Measurements from ENCODE around the gene CCNE1.

CCNE1 gene

GRCh38 chr19:29844891-29845573 lies 33.2 kb downstream of the CCNE1 start:
- DNase-seq (ENCODE audit: low read depth): peak; percentile 86

GRCh38 chr19:29845574-29846176 lies 33.9 kb downstream of the CCNE1 start:
- DNase-seq (ENCODE audit: low read depth): peak; percentile 52

GRCh38 chr19:29849208-29849607 lies 37.4 kb downstream of the CCNE1 start:
- no peak for DNase-seq (ENCODE audit: low read depth)

GRCh38 chr19:29850482-29850881 lies 38.7 kb downstream of the CCNE1 start:
- DNase-seq (ENCODE audit: low read depth): no peak

- DNase-seq (ENCODE audit: low read depth): no peak
These were observed 40.2 kb downstream of the CCNE1 start for GRCh38 chr19:29851769-29852521.

- DNase-seq (ENCODE audit: low read depth): no peak
These were observed 42.2 kb downstream of the CCNE1 start for GRCh38 chr19:29854033-29854432.

- no peak for DNase-seq (ENCODE audit: low read depth)
These were observed 43.3 kb downstream of the CCNE1 start for GRCh38 chr19:29855087-29855486.

GRCh38 chr19:29855741-29856500 lies 44.1 kb downstream of the CCNE1 start:
- DNase-seq (ENCODE audit: low read depth): no peak

- no peak for DNase-seq (ENCODE audit: low read depth)
These were observed 46.3 kb downstream of the CCNE1 start for GRCh38 chr19:29858000-29858596.

- no peak for DNase-seq (ENCODE audit: low read depth)
These were observed 46.8 kb downstream of the CCNE1 start for GRCh38 chr19:29858621-29859020.

GRCh38 chr19:29860492-29860891 lies 48.7 kb downstream of the CCNE1 start:
- DNase-seq (ENCODE audit: low read depth): peak; percentile 41

GRCh38 chr19:29861574-29861973 lies 49.8 kb downstream of the CCNE1 start:
- DNase-seq (ENCODE audit: low read depth): no peak

GRCh38 chr19:29866011-29866410 lies 54.2 kb downstream of the CCNE1 start:
- no peak for DNase-seq (ENCODE audit: low read depth)

- no peak for DNase-seq (ENCODE audit: low read depth)
These were observed 56.2 kb downstream of the CCNE1 start for GRCh38 chr19:29867984-29868383.

GRCh38 chr19:29871143-29871542 lies 59.4 kb downstream of the CCNE1 start:
- DNase-seq (ENCODE audit: low read depth): no peak

GRCh38 chr19:29872224-29872731 lies 60.5 kb downstream of the CCNE1 start:
- DNase-seq (ENCODE audit: low read depth): peak; percentile 25

GRCh38 chr19:29873024-29873800 lies 61.4 kb downstream of the CCNE1 start:
- DNase-seq (ENCODE audit: low read depth): peak; percentile 42

Measured in ELR (cell line).